Measurements from ENCODE around the gene CAMK1D.

The CAMK1D gene

GRCh38 chr10:12777840-12778585 lies 428.7 kb downstream of the CAMK1D start:
- no peaks in the 10 kb centered on the region for H3K27me3 ChIP-seq (ENCODE audit: insufficient read depth, low read depth)
- H4K20me1 ChIP-seq (ENCODE audit: insufficient read depth): no peaks in the 10 kb centered on the region
- no peak overlapping the region for H3K27ac ChIP-seq
- no peak overlapping the region for H3K9ac ChIP-seq
- no peak overlapping the region for H3K4me2 ChIP-seq
- H3K79me2 ChIP-seq (ENCODE audit: insufficient read depth, low read depth): no peaks in the 10 kb centered on the region
- H3K4me3 ChIP-seq (IDR thresholded peaks at IDR 0.05; ENCODE audit: insufficient read depth, low read depth, low read length): no peak overlapping the region
- TF ChIP-seq CTCF (conservative IDR thresholded peaks at IDR 0.05; ENCODE audit: low read depth, low read length): no peak
- H3K4me1 ChIP-seq (ENCODE audit: low read depth, poor library complexity, severe bottlenecking): no peaks in the 10 kb centered on the region
- no peaks in the 10 kb centered on the region for H3K36me3 ChIP-seq (ENCODE audit: insufficient read depth)
- no peak overlapping the region for H2AFZ ChIP-seq (ENCODE audit: low read depth)

GRCh38 chr10:12780634-12781601 lies 431.6 kb downstream of the CAMK1D start:
- no peak for TF ChIP-seq CTCF (conservative IDR thresholded peaks at IDR 0.05; ENCODE audit: low read depth, low read length)
- Histone ChIP-seq H4K20me1 (ENCODE audit: insufficient read depth) (no peaks in the 10 kb centered on the region), H3K4me3 (IDR thresholded peaks at IDR 0.05; ENCODE audit: insufficient read depth, low read depth, low read length) (no peak overlapping the region), H3K4me2 (no peak overlapping the region), H3K27ac (no peak overlapping the region), H3K79me2 (ENCODE audit: insufficient read depth, low read depth) (no peaks in the 10 kb centered on the region), H2AFZ (ENCODE audit: low read depth) (no peak overlapping the region), H3K36me3 (ENCODE audit: insufficient read depth) (no peaks in the 10 kb centered on the region), H3K9ac (no peak overlapping the region), H3K27me3 (ENCODE audit: insufficient read depth, low read depth) (no peaks in the 10 kb centered on the region), H3K4me1 (ENCODE audit: low read depth, poor library complexity, severe bottlenecking) (no peaks in the 10 kb centered on the region)

- H3K79me2 ChIP-seq (ENCODE audit: insufficient read depth, low read depth): no peaks in the 10 kb centered on the region
- H3K4me1 ChIP-seq (ENCODE audit: low read depth, poor library complexity, severe bottlenecking): no peaks in the 10 kb centered on the region
- TF ChIP-seq CTCF (conservative IDR thresholded peaks at IDR 0.05; ENCODE audit: low read depth, low read length): no peak
- no peak overlapping the region for H3K9ac ChIP-seq
- no peaks in the 10 kb centered on the region for H3K27me3 ChIP-seq (ENCODE audit: insufficient read depth, low read depth)
- H4K20me1 ChIP-seq (ENCODE audit: insufficient read depth): no peaks in the 10 kb centered on the region
- H3K27ac ChIP-seq: no peak overlapping the region
- H2AFZ ChIP-seq (ENCODE audit: low read depth): no peak overlapping the region
- H3K4me2 ChIP-seq: no peak overlapping the region
- no peaks in the 10 kb centered on the region for H3K36me3 ChIP-seq (ENCODE audit: insufficient read depth)
- H3K4me3 ChIP-seq (IDR thresholded peaks at IDR 0.05; ENCODE audit: insufficient read depth, low read depth, low read length): no peak overlapping the region
Measured at GRCh38 chr10:12781976-12782375, 432.6 kb downstream of the CAMK1D start.

GRCh38 chr10:12782537-12782936 lies 433.2 kb downstream of the CAMK1D start:
- Histone ChIP-seq H3K4me3 (IDR thresholded peaks at IDR 0.05; ENCODE audit: insufficient read depth, low read depth, low read length) (no peak overlapping the region), H2AFZ (ENCODE audit: low read depth) (no peak overlapping the region)
- peak; percentile 97 for TF ChIP-seq CTCF (conservative IDR thresholded peaks at IDR 0.05; ENCODE audit: low read depth, low read length)

More at GRCh38 chr10:12782537-12782936, 433.2 kb downstream of the CAMK1D start:
- no peaks in the 10 kb centered on the region for H3K79me2 ChIP-seq (ENCODE audit: insufficient read depth, low read depth)
- H3K36me3 ChIP-seq (ENCODE audit: insufficient read depth): no peaks in the 10 kb centered on the region
- H3K4me2 ChIP-seq: no peak overlapping the region
- no peak overlapping the region for H3K9ac ChIP-seq
- no peaks in the 10 kb centered on the region for H3K4me1 ChIP-seq (ENCODE audit: low read depth, poor library complexity, severe bottlenecking)
- no peak overlapping the region for H3K27ac ChIP-seq
- no peaks in the 10 kb centered on the region for H4K20me1 ChIP-seq (ENCODE audit: insufficient read depth)
- no peaks in the 10 kb centered on the region for H3K27me3 ChIP-seq (ENCODE audit: insufficient read depth, low read depth)
